Measurements from ENCODE around the gene SYNE3. TPM values are rescaled to one million over a fixed set of nuclear protein-coding genes. Genes with fewer than 3 reads are reported as not detected.

The SYNE3 gene
- total RNA-seq, 1 donor from 2014 or later, result 5.3 TPM

GRCh38 chr14:95478309-95478708, 38.1 kb downstream of the SYNE3 start:
- TF ChIP-seq CTCF (IDR thresholded peaks at IDR 0.05; ENCODE audit: insufficient read depth, low read length, severe bottlenecking), result no peak
- H3K4me3 ChIP-seq (ENCODE audit: low read depth, low read length), result no peak overlapping the region
- no peaks in the 10 kb centered on the region for H3K36me3 ChIP-seq (ENCODE audit: control insufficient read depth, insufficient read depth, low read length)
- no peaks in the 10 kb centered on the region for H3K27me3 ChIP-seq (ENCODE audit: control insufficient read depth, insufficient read depth, low read length)
- DNase-seq (ENCODE audit: low read depth), result no peak
- FAIRE-seq, result no peak

GRCh38 chr14:95477411-95478269, 38.8 kb downstream of the SYNE3 start:
- no peak for TF ChIP-seq CTCF (IDR thresholded peaks at IDR 0.05; ENCODE audit: insufficient read depth, low read length, severe bottlenecking)
- DNase-seq (ENCODE audit: low read depth) (no peak), FAIRE-seq (no peak)
- Histone ChIP-seq H3K36me3 (ENCODE audit: control insufficient read depth, insufficient read depth, low read length) (no peaks in the 10 kb centered on the region), H3K27me3 (ENCODE audit: control insufficient read depth, insufficient read depth, low read length) (no peaks in the 10 kb centered on the region), H3K4me3 (ENCODE audit: low read depth, low read length) (no peak overlapping the region)

- DNase-seq (ENCODE audit: low read depth), result no peak
- no peaks in the 10 kb centered on the region for H3K36me3 ChIP-seq (ENCODE audit: control insufficient read depth, insufficient read depth, low read length)
- FAIRE-seq, result no peak
- TF ChIP-seq CTCF (IDR thresholded peaks at IDR 0.05; ENCODE audit: insufficient read depth, low read length, severe bottlenecking), result no peak
- H3K27me3 ChIP-seq (ENCODE audit: control insufficient read depth, insufficient read depth, low read length), result no peaks in the 10 kb centered on the region
- no peak overlapping the region for H3K4me3 ChIP-seq (ENCODE audit: low read depth, low read length)
Observed at GRCh38 chr14:95476747-95477146, 39.7 kb downstream of the SYNE3 start.

- H3K36me3 ChIP-seq (ENCODE audit: control insufficient read depth, insufficient read depth, low read length), result no peaks in the 10 kb centered on the region
- no peak overlapping the region for H3K4me3 ChIP-seq (ENCODE audit: low read depth, low read length)
- no peaks in the 10 kb centered on the region for H3K27me3 ChIP-seq (ENCODE audit: control insufficient read depth, insufficient read depth, low read length)
- TF ChIP-seq CTCF (IDR thresholded peaks at IDR 0.05; ENCODE audit: insufficient read depth, low read length, severe bottlenecking), result no peak
- FAIRE-seq (no peak), DNase-seq (ENCODE audit: low read depth) (no peak)
Observed at GRCh38 chr14:95475540-95476240, 40.8 kb downstream of the SYNE3 start.

GRCh38 chr14:95474941-95475340, 41.5 kb downstream of the SYNE3 start:
- no peaks in the 10 kb centered on the region for H3K36me3 ChIP-seq (ENCODE audit: control insufficient read depth, insufficient read depth, low read length)
- no peak for FAIRE-seq
- H3K4me3 ChIP-seq (ENCODE audit: low read depth, low read length), result no peak overlapping the region
- no peak for DNase-seq (ENCODE audit: low read depth)
- TF ChIP-seq CTCF (IDR thresholded peaks at IDR 0.05; ENCODE audit: insufficient read depth, low read length, severe bottlenecking), result no peak
- no peaks in the 10 kb centered on the region for H3K27me3 ChIP-seq (ENCODE audit: control insufficient read depth, insufficient read depth, low read length)

Data from bronchial epithelial cell (primary cell).